ENCODE results near the gene ROBO2.

The ROBO2 gene

DNA sequence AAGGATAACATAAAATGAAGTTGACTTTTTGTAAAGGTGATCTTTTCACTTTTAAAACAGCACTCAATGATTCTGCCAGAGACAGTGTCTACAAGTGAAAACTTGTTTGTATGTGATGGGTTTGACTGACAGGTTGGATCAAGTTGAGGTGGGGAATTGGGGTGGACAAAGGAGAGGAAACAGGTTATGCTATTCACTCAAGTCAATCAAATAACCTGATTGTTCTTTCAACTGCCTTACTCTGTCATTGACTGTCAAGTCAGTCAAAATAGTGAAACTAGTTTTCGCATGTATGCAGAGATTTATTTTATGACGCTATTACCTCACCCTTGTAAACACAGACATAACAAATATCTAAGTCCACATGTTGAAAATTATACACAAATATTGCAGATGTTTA, 187.7 kb downstream of the ROBO2 start:
- Histone ChIP-seq H3K79me2 (ENCODE audit: control insufficient read depth, insufficient read depth, low read length, unreplicated experiment) (no peaks in the 10 kb centered on the region), H3K4me1 (ENCODE audit: control insufficient read depth, insufficient read depth, low read length, unreplicated experiment) (no peaks in the 10 kb centered on the region), H3K27me3 (ENCODE audit: insufficient read depth, low read length) (no peaks in the 10 kb centered on the region), H3K27ac (ENCODE audit: low read depth, low read length) (no peak overlapping the region), H3K4me3 (ENCODE audit: low read depth, low read length) (no peak overlapping the region), H3K36me3 (ENCODE audit: insufficient read depth, low read length) (no peaks in the 10 kb centered on the region), H2AFZ (ENCODE audit: low read length, unreplicated experiment) (no peak overlapping the region)

DNA sequence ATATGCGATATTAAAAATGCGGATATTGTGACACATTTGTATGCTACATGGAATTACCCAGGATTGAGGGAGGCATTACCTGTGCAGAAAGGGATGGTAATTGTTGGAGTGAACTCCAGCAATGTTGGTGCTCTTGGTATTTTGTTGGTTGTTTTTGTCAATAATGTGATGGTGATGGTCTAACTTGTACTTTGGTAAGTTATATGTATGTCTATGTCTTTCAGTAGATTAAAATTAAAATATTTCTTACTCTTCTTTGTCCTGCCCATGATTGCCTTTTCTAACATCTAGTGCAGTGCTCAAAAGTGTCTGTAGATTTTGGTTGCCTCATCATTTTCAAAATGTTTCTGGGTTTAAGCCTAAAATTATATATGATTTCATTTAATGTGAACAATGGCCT, 192.7 kb downstream of the ROBO2 start:
- Histone ChIP-seq H2AFZ (ENCODE audit: low read length, unreplicated experiment) (no peak overlapping the region), H3K27me3 (ENCODE audit: insufficient read depth, low read length) (no peaks in the 10 kb centered on the region), H3K4me1 (ENCODE audit: control insufficient read depth, insufficient read depth, low read length, unreplicated experiment) (no peaks in the 10 kb centered on the region), H3K36me3 (ENCODE audit: insufficient read depth, low read length) (no peaks in the 10 kb centered on the region), H3K27ac (ENCODE audit: low read depth, low read length) (no peak overlapping the region), H3K4me3 (ENCODE audit: low read depth, low read length) (no peak overlapping the region), H3K79me2 (ENCODE audit: control insufficient read depth, insufficient read depth, low read length, unreplicated experiment) (no peaks in the 10 kb centered on the region)

DNA sequence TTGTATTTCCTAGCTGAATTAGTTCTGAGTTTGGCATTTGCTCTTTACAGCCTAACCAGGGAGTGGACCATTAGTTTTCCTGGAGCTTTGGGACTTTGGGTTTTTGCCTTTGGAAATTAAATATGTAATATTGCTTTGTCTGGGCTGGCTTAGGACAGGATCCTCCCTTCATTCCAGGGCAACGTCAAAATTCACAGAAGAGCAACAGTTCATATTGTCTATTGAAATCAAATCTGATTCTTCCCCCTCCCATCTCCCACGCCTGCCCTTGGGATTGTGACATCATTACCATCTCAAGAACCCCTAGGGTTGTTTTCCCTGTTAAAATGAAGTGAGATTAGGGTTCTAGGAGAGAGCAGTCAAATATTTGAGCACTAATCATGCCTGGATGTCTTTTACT, 194.1 kb downstream of the ROBO2 start:
- Histone ChIP-seq H3K27ac (ENCODE audit: low read depth, low read length) (no peak overlapping the region), H3K27me3 (ENCODE audit: insufficient read depth, low read length) (no peaks in the 10 kb centered on the region), H2AFZ (ENCODE audit: low read length, unreplicated experiment) (no peak overlapping the region), H3K36me3 (ENCODE audit: insufficient read depth, low read length) (no peaks in the 10 kb centered on the region), H3K4me3 (ENCODE audit: low read depth, low read length) (no peak overlapping the region), H3K79me2 (ENCODE audit: control insufficient read depth, insufficient read depth, low read length, unreplicated experiment) (no peaks in the 10 kb centered on the region), H3K4me1 (ENCODE audit: control insufficient read depth, insufficient read depth, low read length, unreplicated experiment) (no peaks in the 10 kb centered on the region)

DNA sequence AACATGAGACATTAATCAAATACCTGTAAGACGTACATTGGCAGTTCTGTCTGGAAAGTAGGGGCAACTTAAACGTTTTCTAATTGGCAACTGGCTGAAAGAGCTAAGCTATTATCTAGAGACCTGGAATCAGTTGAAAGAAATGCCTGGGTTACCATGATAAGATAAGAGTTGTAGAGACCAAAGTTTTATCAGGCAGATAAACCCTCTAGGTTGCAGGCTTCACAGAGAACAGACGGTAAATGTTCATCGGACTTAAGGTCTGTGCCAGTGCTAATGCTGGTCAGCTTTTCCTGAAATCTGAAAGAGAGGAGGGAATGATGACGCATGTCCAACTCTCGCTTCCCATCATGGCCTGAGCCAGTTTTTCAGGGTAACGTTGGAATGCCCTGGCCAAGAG, 196.2 kb downstream of the ROBO2 start:
- Histone ChIP-seq H3K27me3 (ENCODE audit: insufficient read depth, low read length) (no peaks in the 10 kb centered on the region), H3K27ac (ENCODE audit: low read depth, low read length) (no peak overlapping the region), H3K4me1 (ENCODE audit: control insufficient read depth, insufficient read depth, low read length, unreplicated experiment) (no peaks in the 10 kb centered on the region), H3K36me3 (ENCODE audit: insufficient read depth, low read length) (no peaks in the 10 kb centered on the region), H2AFZ (ENCODE audit: low read length, unreplicated experiment) (no peak overlapping the region), H3K79me2 (ENCODE audit: control insufficient read depth, insufficient read depth, low read length, unreplicated experiment) (no peaks in the 10 kb centered on the region), H3K4me3 (ENCODE audit: low read depth, low read length) (no peak overlapping the region)

DNA sequence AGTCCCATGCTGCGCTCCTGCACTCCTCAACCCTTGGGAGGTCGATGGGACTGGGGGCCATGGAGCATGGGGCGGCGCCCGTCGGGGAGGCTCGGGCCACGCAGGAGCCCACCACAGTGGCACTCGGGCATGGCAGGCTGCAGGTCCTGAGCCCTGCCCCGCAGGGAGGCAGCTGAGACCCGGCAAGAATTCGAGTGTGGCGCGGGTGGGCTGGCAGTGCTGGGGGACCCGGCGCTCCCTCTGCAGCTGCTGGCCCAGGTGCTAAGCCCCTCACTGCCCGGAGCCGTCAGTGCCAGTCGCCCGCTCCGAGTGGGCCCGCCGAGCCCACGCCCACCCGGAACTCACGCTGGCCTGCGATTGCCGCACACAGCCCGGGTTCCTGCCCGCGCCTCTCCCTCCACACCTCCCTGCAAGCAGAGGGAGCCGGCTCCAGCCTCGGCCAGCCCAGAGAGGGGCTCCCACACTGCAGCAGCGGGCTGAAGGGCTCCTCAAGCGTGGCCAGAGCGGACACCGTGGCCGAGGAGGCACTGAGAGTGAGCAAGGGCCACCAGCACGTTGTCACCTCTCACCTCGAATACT, 200.3 kb downstream of the ROBO2 start:
- H3K4me1 ChIP-seq (ENCODE audit: control insufficient read depth, insufficient read depth, low read length, unreplicated experiment) = no peaks in the 10 kb centered on the region
- H3K79me2 ChIP-seq (ENCODE audit: control insufficient read depth, insufficient read depth, low read length, unreplicated experiment) = no peaks in the 10 kb centered on the region
- H3K4me3 ChIP-seq (ENCODE audit: low read depth, low read length) = no peak overlapping the region
- H3K27ac ChIP-seq (ENCODE audit: low read depth, low read length) = no peak overlapping the region
- H3K27me3 ChIP-seq (ENCODE audit: insufficient read depth, low read length) = no peaks in the 10 kb centered on the region
- H2AFZ ChIP-seq (ENCODE audit: low read length, unreplicated experiment) = no peak overlapping the region
- no peaks in the 10 kb centered on the region for H3K36me3 ChIP-seq (ENCODE audit: insufficient read depth, low read length)

DNA sequence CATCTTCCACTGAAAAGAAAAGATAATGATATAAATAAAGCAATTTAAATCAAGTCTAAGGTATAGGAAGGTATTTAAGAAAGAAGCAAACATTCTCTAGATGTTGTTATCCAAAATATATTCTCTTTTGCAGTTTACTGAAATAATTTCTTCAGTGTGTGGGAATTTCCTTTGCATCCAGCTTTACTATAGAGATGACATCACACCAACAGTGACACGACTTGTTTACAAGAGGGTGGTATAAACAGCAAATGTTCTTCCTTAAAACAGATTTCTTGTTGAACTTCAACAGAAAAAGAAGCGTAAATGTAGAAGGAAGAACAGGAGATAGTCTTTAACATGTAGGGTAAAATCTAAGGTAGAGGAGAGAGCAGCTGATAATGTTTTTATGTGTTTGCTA, 202.5 kb downstream of the ROBO2 start:
- Histone ChIP-seq H3K27ac (ENCODE audit: low read depth, low read length) (no peak overlapping the region), H3K79me2 (ENCODE audit: control insufficient read depth, insufficient read depth, low read length, unreplicated experiment) (no peaks in the 10 kb centered on the region), H2AFZ (ENCODE audit: low read length, unreplicated experiment) (no peak overlapping the region), H3K36me3 (ENCODE audit: insufficient read depth, low read length) (no peaks in the 10 kb centered on the region), H3K4me3 (ENCODE audit: low read depth, low read length) (no peak overlapping the region), H3K27me3 (ENCODE audit: insufficient read depth, low read length) (no peaks in the 10 kb centered on the region), H3K4me1 (ENCODE audit: control insufficient read depth, insufficient read depth, low read length, unreplicated experiment) (no peaks in the 10 kb centered on the region)

DNA sequence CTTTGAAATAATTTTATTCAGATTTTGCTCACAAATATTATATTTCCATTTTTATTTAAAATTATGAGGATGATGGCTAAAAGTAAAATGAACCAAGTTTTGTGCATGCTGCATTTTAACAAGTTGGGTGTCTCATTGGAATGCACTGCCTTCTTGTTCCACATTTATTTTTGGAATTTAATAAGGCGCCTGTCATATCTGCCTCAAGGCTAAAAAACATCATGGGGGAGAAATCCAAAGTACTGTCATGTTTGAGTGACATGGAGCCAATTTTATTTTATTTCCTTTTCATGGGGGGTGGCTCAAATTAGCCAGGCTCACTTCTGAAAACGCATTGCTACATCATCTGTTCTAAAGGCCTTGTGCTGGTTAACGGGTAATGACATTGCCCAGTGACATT, 205.1 kb downstream of the ROBO2 start:
- Histone ChIP-seq H3K4me3 (ENCODE audit: low read depth, low read length) (no peak overlapping the region), H3K36me3 (ENCODE audit: insufficient read depth, low read length) (no peaks in the 10 kb centered on the region), H2AFZ (ENCODE audit: low read length, unreplicated experiment) (no peak overlapping the region), H3K27ac (ENCODE audit: low read depth, low read length) (no peak overlapping the region), H3K4me1 (ENCODE audit: control insufficient read depth, insufficient read depth, low read length, unreplicated experiment) (no peaks in the 10 kb centered on the region), H3K79me2 (ENCODE audit: control insufficient read depth, insufficient read depth, low read length, unreplicated experiment) (no peaks in the 10 kb centered on the region), H3K27me3 (ENCODE audit: insufficient read depth, low read length) (no peaks in the 10 kb centered on the region)

DNA sequence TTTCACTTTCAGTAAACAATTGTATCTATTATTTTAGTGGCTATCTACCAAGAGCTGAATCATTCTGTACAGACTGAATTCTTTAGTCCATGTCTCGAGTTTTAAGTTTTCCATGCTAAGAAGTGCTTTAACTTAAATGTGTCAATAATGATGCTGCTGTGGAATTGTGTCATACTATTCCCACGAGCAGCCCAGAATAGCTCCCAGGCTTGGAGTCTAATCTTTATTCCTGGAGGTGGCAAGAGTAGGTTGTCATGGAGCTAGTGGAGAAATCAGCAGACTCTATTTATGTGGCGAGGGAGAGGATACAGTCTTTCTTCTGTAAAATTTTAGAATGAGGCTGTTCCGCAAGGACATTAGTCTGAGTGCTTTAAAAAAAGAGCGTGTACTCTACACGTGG, 207.2 kb downstream of the ROBO2 start:
- H3K4me1 ChIP-seq (ENCODE audit: control insufficient read depth, insufficient read depth, low read length, unreplicated experiment) = no peaks in the 10 kb centered on the region
- H3K4me3 ChIP-seq (ENCODE audit: low read depth, low read length) = no peak overlapping the region
- H2AFZ ChIP-seq (ENCODE audit: low read length, unreplicated experiment) = no peak overlapping the region
- no peaks in the 10 kb centered on the region for H3K27me3 ChIP-seq (ENCODE audit: insufficient read depth, low read length)
- H3K36me3 ChIP-seq (ENCODE audit: insufficient read depth, low read length) = no peaks in the 10 kb centered on the region
- no peaks in the 10 kb centered on the region for H3K79me2 ChIP-seq (ENCODE audit: control insufficient read depth, insufficient read depth, low read length, unreplicated experiment)
- H3K27ac ChIP-seq (ENCODE audit: low read depth, low read length) = no peak overlapping the region

DNA sequence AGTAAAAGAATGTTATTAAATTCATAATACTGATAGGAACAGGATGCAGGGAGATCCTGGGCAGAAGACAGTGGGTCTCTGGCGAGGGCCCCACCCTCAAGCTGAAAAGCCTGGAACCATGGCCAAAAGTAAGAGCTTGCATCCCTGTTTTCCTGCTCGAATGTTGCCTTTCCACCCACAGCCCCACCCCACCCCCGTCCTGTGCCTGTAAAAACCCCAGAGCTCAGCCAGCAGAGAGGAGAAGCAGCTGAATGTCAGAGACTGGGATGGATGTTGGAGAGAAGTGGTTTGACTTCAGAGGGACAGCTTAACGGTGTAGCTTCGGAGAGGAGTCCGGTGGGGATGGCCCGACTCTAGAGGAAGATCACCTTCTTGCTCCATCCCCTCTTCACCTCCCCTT, 207.9 kb downstream of the ROBO2 start:
- Histone ChIP-seq H2AFZ (ENCODE audit: low read length, unreplicated experiment) (no peak overlapping the region), H3K36me3 (ENCODE audit: insufficient read depth, low read length) (no peaks in the 10 kb centered on the region)

DNA sequence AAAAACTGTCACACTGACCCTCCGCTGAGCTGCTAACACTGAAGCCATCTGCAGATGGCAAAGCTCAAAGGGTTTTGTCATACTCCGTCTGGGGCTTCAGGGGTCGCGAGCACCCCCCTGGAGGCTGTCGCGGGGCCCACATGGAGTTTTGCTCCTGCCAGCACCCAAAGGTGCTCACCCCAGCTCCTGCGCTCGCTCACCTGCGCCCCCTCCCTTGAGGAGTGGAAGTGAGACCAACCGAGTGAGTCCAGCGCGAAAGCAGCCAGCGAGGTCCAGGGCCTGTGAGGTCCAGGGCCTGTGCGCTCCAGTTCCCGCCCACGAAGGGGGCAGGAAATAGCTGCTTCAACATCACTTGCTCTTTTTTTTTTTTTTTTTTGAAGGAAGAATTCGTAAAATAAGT, 208.5 kb downstream of the ROBO2 start:
- no peaks in the 10 kb centered on the region for H3K27me3 ChIP-seq (ENCODE audit: insufficient read depth, low read length)
- no peaks in the 10 kb centered on the region for H3K36me3 ChIP-seq (ENCODE audit: insufficient read depth, low read length)
- no peaks in the 10 kb centered on the region for H3K4me1 ChIP-seq (ENCODE audit: control insufficient read depth, insufficient read depth, low read length, unreplicated experiment)
- H3K27ac ChIP-seq (ENCODE audit: low read depth, low read length) = no peak overlapping the region
- H3K4me3 ChIP-seq (ENCODE audit: low read depth, low read length) = no peak overlapping the region
- no peak overlapping the region for H2AFZ ChIP-seq (ENCODE audit: low read length, unreplicated experiment)
- no peaks in the 10 kb centered on the region for H3K79me2 ChIP-seq (ENCODE audit: control insufficient read depth, insufficient read depth, low read length, unreplicated experiment)

More for the DNA sequence above, 207.9 kb downstream of the ROBO2 start:
- H3K4me1 ChIP-seq (ENCODE audit: control insufficient read depth, insufficient read depth, low read length, unreplicated experiment) = no peaks in the 10 kb centered on the region
- H3K79me2 ChIP-seq (ENCODE audit: control insufficient read depth, insufficient read depth, low read length, unreplicated experiment) = no peaks in the 10 kb centered on the region
- H3K4me3 ChIP-seq (ENCODE audit: low read depth, low read length) = no peak overlapping the region
- H3K27ac ChIP-seq (ENCODE audit: low read depth, low read length) = no peak overlapping the region
- no peaks in the 10 kb centered on the region for H3K27me3 ChIP-seq (ENCODE audit: insufficient read depth, low read length)

DNA sequence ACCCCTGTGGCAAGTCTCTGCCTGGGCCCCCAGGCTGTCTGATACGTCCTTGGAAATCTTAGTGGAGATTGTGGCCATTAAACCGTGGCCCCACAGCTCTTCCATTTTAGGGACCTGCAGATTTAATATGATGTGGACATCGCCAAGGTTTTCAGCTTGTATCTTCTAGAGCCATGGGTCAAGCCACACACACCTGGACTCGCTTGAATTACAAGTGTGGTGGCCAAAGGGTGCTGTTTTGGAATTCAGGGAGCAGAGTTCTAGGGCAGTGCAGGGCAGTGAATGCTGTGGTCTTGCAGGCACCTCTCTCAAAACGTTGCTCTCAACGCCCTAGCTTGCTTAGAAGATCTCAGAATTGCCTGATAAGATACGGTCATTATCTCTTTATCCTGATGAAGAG, 211.2 kb downstream of the ROBO2 start:
- no peaks in the 10 kb centered on the region for H3K79me2 ChIP-seq (ENCODE audit: control insufficient read depth, insufficient read depth, low read length, unreplicated experiment)
- H3K4me1 ChIP-seq (ENCODE audit: control insufficient read depth, insufficient read depth, low read length, unreplicated experiment) = no peaks in the 10 kb centered on the region
- H3K27ac ChIP-seq (ENCODE audit: low read depth, low read length) = no peak overlapping the region
- no peaks in the 10 kb centered on the region for H3K36me3 ChIP-seq (ENCODE audit: insufficient read depth, low read length)
- H3K27me3 ChIP-seq (ENCODE audit: insufficient read depth, low read length) = no peaks in the 10 kb centered on the region
- no peak overlapping the region for H2AFZ ChIP-seq (ENCODE audit: low read length, unreplicated experiment)
- no peak overlapping the region for H3K4me3 ChIP-seq (ENCODE audit: low read depth, low read length)

Data from ACC112 (cell line).